Middle frontal gyrus (tissue), 1 donor: ENCODE measurements around the gene PHRF1.

Source experiments
- DNase-seq: peaks from one replicate; pipeline ENCODE4 v3.0.0-alpha.2; 2015; ENCODE audit warnings: low spot score; ENCODE audit errors: extremely low spot score

PHRF1 gene

GRCh38 chr11:593347-593746, 17.1 kb downstream of the PHRF1 start:
- no peak for DNase-seq

DNA sequence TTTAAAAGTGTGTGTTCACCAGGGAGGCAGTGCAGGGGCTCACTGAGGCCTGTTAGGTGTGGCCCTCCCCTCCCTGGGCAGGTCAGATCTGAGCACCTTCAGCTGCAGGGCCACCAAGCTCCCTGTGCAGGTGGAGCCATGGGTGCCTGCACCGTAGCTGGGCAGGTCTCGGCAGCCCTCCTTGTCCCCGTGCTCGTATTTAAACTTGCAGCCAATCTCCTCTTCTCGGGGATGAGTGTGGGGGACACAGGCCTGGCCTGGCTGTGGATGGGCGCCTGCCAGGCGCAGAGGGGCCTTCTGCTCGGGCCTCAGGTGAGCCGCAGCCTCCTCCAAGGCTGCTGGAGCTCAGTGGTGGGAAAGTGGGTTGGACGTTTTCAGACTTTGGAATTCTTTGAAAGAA, 19.1 kb downstream of the PHRF1 start:
- DNase-seq, result no peak

DNA sequence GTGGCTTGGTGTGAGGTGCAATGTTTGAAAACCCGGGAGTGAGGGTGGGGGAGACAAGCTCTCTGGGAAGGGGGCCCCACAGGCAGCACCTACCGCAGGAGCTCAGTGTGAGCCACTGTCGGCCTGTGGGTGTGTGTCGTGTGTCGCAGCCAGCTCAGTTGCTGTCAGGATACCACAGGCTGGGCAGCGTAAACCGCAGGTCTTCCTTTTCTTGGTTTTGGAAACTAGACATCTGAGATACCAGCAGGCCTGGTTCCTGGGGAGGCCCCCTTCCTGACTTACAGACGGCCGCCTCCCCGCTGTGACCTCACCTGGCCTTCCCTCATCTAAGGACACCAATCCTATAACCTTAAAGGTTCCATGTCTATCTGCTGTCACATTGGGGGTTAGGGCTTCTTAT, 20.1 kb downstream of the PHRF1 start:
- no peak for DNase-seq

DNA sequence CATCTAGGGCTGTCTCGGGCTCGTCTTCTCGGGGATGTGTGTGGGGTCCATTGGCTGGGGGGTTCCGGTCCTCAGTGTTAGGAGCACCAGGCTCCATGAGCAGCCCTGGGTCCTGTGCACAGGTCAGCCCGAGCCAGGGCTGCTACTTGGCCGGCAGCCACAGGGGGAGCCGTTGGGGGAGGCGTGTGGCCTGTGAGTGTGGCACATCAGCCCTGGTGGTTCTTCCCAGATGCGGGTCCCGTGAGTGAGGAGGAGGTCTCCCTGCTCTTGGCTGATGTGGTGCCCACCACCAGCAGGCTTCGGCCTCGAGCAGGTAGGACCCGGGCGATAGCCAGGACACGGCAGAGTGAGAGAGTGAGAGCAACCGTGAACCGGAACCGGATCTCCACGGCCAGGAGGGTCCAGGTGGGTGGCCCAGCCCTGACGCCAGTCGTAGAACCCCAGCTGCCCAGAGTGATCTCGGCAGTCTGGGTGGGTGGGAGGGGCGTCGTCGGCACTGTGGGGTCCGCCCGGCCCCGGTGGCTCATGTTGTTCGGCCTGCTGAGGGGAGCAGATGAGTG, 21.0 kb downstream of the PHRF1 start:
- DNase-seq, result no peak

GRCh38 chr11:598005-598680, 21.9 kb downstream of the PHRF1 start:
- DNase-seq, result no peak

GRCh38 chr11:601573-602245, 25.4 kb downstream of the PHRF1 start:
- DNase-seq, result no peak

GRCh38 chr11:603154-603553, 26.9 kb downstream of the PHRF1 start:
- no peak for DNase-seq

DNA sequence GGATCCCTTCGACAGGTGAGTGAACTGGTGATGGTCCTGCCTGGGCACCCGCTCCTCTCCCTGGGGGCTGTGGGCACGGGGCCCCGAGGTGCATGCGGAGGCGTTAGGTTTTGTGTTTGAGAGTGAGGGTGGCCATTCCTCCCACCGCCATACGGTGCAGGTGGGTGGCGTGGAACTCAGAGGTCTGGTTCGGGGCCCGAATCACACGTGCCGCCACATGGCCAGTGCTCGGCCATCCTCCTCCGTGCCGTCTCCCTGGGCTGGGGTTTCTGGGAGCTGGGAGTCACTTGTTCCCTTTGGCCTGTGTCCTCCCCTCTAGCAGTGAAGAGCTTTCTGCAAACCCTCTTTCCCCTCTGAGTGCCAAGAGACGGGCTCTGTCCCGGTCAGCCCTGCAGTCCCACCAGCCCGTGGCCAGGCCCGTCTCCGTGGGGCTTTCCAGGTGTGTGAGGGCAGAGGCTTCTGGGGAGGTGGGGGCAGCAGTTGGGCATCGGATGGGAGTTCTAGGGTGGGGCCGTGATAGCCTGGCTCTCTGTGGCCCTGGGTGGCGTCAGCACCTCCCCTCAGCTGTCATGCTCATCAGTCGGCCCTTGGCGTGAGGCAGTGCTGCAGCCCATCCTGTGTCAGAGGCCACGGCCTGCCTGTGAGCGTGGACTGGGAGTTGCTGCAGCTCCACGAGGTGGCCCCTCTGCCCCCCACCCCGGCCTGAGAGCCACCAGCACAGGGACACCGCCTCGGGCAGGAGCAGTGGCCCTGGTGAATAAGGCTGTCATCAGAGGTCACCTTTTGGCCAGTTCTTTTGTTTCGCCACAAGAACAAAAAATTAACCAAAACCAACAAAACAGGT, 29.2 kb downstream of the PHRF1 start:
- DNase-seq, result no peak

- no peak for DNase-seq
These were observed 30.0 kb downstream of the PHRF1 start for GRCh38 chr11:606245-606644.

- no peak for DNase-seq
These were observed 30.9 kb downstream of the PHRF1 start for GRCh38 chr11:607020-607780.

GRCh38 chr11:607971-608659, 31.8 kb downstream of the PHRF1 start:
- DNase-seq, result no peak

GRCh38 chr11:608791-609251, 32.6 kb downstream of the PHRF1 start:
- no peak for DNase-seq

GRCh38 chr11:609341-609811, 33.1 kb downstream of the PHRF1 start:
- no peak for DNase-seq

GRCh38 chr11:610146-610801, 34.0 kb downstream of the PHRF1 start:
- no peak for DNase-seq

GRCh38 chr11:611001-611996, 35.0 kb downstream of the PHRF1 start:
- no peak for DNase-seq

DNA sequence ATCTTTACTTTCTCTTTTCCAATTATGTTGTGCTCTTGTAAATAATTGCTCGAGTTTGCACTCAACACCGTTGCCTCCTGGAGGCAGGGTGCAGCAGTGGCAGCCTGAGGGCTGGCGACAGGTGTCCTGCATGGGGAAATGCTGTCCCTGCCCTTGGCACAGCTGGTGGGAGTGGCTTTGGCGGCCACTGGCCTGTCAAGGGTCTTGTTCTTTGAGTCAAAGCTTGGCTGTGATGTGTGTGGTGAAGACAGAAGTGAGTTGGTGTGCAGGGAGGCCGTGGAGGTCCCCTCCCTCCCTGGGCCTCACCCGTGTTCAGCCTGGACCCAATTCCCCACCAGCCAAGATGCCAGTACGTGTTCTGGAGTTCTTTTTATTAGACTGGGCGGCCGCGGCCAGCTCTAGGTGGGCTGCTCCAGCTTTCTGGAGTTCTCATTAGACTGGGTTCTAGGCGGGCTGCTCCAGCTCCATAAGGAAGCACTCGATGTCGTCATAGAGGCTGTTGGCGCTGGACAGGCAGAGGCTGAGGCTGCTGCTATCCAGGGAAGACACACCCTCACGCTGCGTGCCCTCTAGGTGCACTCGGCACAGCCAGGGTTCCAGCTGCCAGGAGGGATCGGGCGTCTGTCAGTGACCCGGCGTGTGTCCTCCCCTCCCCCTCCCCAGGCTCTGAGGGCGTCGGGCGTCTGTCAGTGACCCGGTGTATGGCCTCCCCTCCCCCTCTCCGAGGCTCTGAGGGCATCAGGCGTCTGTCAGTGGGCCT, 36.1 kb downstream of the PHRF1 start:
- DNase-seq, result no peak

DNA sequence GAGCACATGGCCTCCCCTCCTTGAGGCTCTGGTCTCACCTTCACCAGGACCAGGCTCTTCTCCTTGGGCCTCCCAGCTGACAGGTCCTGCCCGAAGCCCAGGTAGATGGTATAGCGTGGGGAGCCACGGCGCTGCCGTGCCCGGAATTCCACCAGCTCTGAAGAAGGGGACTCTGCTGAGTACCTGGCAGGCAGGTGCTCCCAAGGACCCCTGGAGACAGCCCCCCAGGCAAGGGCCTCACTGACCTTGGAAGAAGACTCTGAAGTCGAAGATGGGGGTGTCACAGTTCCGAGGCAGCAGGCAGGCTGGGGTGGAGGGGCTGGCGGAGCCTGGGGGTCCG, 36.7 kb downstream of the PHRF1 start:
- no peak for DNase-seq

DNA sequence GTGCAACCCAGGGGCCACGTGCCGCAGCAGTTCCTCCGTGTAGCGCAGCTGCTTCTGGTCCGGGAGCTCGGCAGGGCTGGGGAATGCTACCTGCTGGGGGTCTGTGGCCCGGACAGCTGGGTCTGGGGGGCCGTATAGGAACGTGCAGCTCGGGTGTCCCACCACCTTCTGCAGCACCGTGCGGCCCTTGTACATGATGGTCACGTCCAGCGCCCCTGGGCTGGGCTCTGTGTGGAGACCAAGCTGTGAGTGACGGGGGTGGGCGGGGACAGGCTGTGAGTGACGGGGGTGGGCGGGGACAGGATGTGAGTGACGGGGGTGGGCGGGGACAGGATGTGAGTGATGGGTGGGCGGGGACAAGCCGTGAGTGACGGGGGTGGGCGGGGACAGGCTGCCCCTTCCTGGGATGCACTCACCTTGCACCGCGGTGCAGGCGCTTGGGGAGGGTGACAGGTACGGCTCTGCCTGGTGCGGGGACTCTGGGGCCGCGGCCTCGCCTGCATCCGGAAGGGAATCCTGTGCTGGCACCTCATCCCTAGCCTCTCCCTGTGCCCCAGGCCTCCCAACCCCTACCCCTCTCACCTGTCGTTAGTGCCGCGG, 37.2 kb downstream of the PHRF1 start:
- no peak for DNase-seq
